Small intestine (tissue), 7 donors: Measurements from ENCODE around the gene DCTPP1. TPM values are rescaled to one million over a fixed set of nuclear protein-coding genes. Genes with fewer than 3 reads are reported as not detected.
"Not testable (repeated sequence)": the region's sequence is repeated elsewhere in the genome, so short reads cannot be mapped to it uniquely, and the experiment has no call there.

Experiments used
- DNase-seq, 2 donors: peaks; one replicate each; pipeline versions ENCODE4 v3.0.0 to v3.0.0-alpha.2; 2013
- FAIRE-seq: peaks from 2 replicates; lab custom pipeline; 2012; peaks lifted over from hg19 to GRCh38; lab: Jason Lieb, UNC
- H3K27ac ChIP-seq, 3 donors: one replicate each; pipeline ENCODE4 v1.5.1; 2013; ENCODE audit warnings: low read length in 2 of 3, mild to moderate bottlenecking in 2 of 3, control low read depth in 1 of 3, inconsistent platforms in 1 of 3, low read depth in 1 of 3, moderate library complexity in 1 of 3
- H3K27me3 ChIP-seq, 3 donors: one replicate each; pipeline ENCODE4 v1.6.1; 2013; ENCODE audit warnings: low read length in 3 of 3, inconsistent platforms in 1 of 3; ENCODE audit not compliant: control insufficient read depth in 3 of 3, insufficient read depth in 3 of 3
- H3K36me3 ChIP-seq, 3 donors: one replicate each; pipeline ENCODE4 v1.6.1; 2013; ENCODE audit warnings: low read length in 3 of 3, inconsistent platforms in 1 of 3, low read depth in 1 of 3, mild to moderate bottlenecking in 1 of 3, moderate library complexity in 1 of 3; ENCODE audit not compliant: control insufficient read depth in 3 of 3, insufficient read depth in 2 of 3
- H3K4me1 ChIP-seq, 3 donors: one replicate each; pipeline ENCODE4 v1.6.1; 2013; ENCODE audit warnings: low read length in 2 of 3, inconsistent platforms in 1 of 3, low read depth in 1 of 3, mild to moderate bottlenecking in 1 of 3, moderate library complexity in 1 of 3; ENCODE audit not compliant: control insufficient read depth in 3 of 3, insufficient read depth in 2 of 3
- H3K4me3 ChIP-seq, 3 donors: one replicate each; pipeline ENCODE4 v1.5.1; 2013; ENCODE audit warnings: low read length in 3 of 3, control low read depth in 1 of 3, inconsistent platforms in 1 of 3, low read depth in 1 of 3, mild to moderate bottlenecking in 1 of 3, moderate library complexity in 1 of 3
- H3K9me3 ChIP-seq, 2 donors: one replicate each; pipeline ENCODE4 v1.6.1; 2013; ENCODE audit warnings: low read depth in 1 of 2, low read length in 1 of 2; ENCODE audit not compliant: control insufficient read depth in 2 of 2, insufficient read depth in 1 of 2
- WGBS, 3 donors: extraction: QIAGEN DNeasy Blood & Tissue Kit; methylation state at CpG; one replicate each; pipeline ENCODE4 v1.1.7; 2013; 5-methylcytosine and 5-hydroxymethylcytosine counted together
- polyA plus RNA-seq, 4 donors: library from polyadenylated mRNA; stranded (reverse) in 3 of 4; unstranded in 1 of 4; fragments of 200-250 nt in 3 of 4; fragments of 120-200 nt in 1 of 4; gene quantifications; one replicate each; pipeline versions ENCODE4 v1.2.1 to v1.2.3, GENCODE V29; 2013
- donor health status: healthy with polysubstance abuse.
- donor health status: control.
- donor health status: control.
- donor health status: Bipolar disorder and iron deficiency.
- donor health status: healthy.

Gene DCTPP1
- polyA plus RNA-seq, 4 donors = 42.4 to 116 (median 58.9) TPM

GRCh38 chr16:30473231-30474073 lies 43.6 kb upstream of the DCTPP1 start:
- H3K27ac ChIP-seq = peak overlapping the region in 2 of 3 donors; percentile 13 to 70
- peaks cover 0 to 14% (median 0%) of the 10 kb centered on the region in 3 donors for H3K27me3 ChIP-seq
- FAIRE-seq (no peak), DNase-seq (no peak)
- 61 to 82% (median 63%) methylated on average over 19 of the region's 19 CpGs for WGBS, 3 donors
- H3K4me3 ChIP-seq = peak overlapping the region in 2 of 3 donors; percentile 38 to 49
- H3K36me3 ChIP-seq = no peaks in the 10 kb centered on the region
- no peaks in the 10 kb centered on the region for H3K4me1 ChIP-seq
- H3K9me3 ChIP-seq = no peaks in the 10 kb centered on the region

GRCh38 chr16:30472328-30472942 lies 42.6 kb upstream of the DCTPP1 start, which contains the start of gene ITGAL:
Gene ITGAL, plus strand, starts transcription at chr16:30472742. Its CDS starts 96 bp downstream, at chr16:30472838.
- no peaks in the 10 kb centered on the region for H3K36me3 ChIP-seq
- H3K4me3 ChIP-seq = peak within 1 kb of the TSS; percentile 15 to 49 (median 24)
- FAIRE-seq = no peak
- peaks cover 0 to 14% (median 0%) of the 10 kb centered on the region in 3 donors for H3K27me3 ChIP-seq
- 31 to 42% (median 32%) methylated on average over 8 of the region's 8 CpGs for WGBS, 3 donors
- no peaks in the 10 kb centered on the region for H3K9me3 ChIP-seq
- H3K27ac ChIP-seq = peak within 1 kb of the TSS in 2 of 3 donors; percentile 13 to 79
- no peaks in the 10 kb centered on the region for H3K4me1 ChIP-seq
- peak in 1 of 2 donors; percentile 81 for DNase-seq

DNA sequence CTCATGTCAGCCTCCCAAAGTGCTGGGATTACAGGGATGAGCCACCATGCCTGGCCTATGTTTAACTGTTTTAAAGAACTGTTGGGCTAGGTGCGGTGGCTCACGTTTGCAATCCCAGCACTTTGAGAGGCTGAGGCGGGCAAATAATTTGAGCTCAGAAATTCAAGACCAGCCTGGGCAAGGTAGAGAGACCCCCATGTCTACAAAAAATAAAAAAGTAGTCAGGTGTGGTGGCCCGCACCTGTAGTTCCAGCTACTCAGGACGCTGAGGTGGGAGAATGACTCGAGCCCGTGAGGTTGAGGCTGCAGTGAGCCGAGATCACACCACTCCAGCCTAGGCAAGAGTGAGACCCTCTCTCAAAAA lies 40.8 kb upstream of the DCTPP1 start:
- WGBS, 3 donors = 66 to 89% (median 81%) methylated on average over 8 of the region's 8 CpGs
- peaks cover 0 to 14% (median 0%) of the 10 kb centered on the region in 3 donors for H3K27me3 ChIP-seq
- H3K4me1 ChIP-seq = no peaks in the 10 kb centered on the region
- no peaks in the 10 kb centered on the region for H3K9me3 ChIP-seq
- DNase-seq = no peak
- H3K4me3 ChIP-seq = no peak overlapping the region
- peak overlapping the region in 2 of 3 donors; percentile 50 to 79 for H3K27ac ChIP-seq
- FAIRE-seq = no peak
- H3K36me3 ChIP-seq = no peaks in the 10 kb centered on the region

- Histone ChIP-seq H3K4me1 (no peaks in the 10 kb centered on the region), H3K36me3 (no peaks in the 10 kb centered on the region), H3K27ac (peak overlapping the region in 1 of 3 donors; percentile 79), H3K4me3 (no peak overlapping the region), H3K9me3 (no peaks in the 10 kb centered on the region), H3K27me3 (peaks cover 0 to 14% (median 0%) of the 10 kb centered on the region in 3 donors)
- 62 to 88% (median 68%) methylated on average over 3 of the region's 3 CpGs for WGBS, 3 donors
- FAIRE-seq = no peak
- no peak for DNase-seq
Measured at GRCh38 chr16:30470170-30470512, 40.3 kb upstream of the DCTPP1 start.

DNA sequence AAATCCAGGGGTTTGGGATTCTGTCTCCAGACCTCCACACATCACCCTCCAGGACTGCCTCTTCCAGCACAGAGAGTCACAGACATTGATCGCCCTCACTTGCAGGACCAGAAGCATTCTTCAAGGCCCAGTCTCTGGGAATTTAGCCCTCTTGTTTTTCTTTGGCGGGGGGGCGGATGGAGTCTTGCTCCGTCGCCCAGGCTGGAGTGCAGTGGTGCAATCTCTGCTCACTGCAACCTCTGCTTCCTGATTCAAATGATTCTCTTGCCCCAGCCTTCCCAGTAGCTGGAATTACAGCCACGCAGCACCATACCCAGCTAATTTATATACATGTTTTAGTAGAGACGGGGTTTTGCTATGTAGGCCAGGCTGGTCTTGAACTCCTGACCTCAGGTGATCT lies 34.2 kb upstream of the DCTPP1 start:
- H3K27ac ChIP-seq = no peak overlapping the region
- H3K9me3 ChIP-seq = no peaks in the 10 kb centered on the region
- no peaks in the 10 kb centered on the region for H3K27me3 ChIP-seq
- DNase-seq = no peak
- H3K4me1 ChIP-seq = peaks cover 0 to 4% (median under 1%) of the 10 kb centered on the region in 3 donors
- H3K4me3 ChIP-seq = no peak overlapping the region
- FAIRE-seq = no peak
- 89 to 95% (median 92%) methylated on average over 7 of the region's 7 CpGs for WGBS, 3 donors
- no peaks in the 10 kb centered on the region for H3K36me3 ChIP-seq

DNA sequence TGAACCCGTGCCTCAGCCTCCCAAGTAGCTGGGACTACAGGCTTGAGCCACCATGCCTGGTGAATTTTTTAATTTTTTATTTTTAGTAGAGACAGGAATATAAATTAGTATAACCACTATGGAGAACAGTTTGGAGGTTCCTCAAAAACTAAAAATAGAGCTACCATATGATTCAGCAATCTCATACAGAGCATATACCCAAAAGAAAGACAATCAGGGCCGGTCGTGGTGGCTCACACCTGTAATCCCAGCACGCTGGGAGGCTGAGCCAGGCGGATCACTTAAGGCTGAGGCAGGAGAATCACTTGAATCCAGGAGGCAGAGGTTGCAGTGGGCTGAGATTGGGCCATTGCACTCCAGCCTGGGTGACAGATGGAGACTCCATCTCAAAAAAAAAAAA lies 31.6 kb upstream of the DCTPP1 start:
- WGBS, 3 donors = 90 to 98% (median 91%) methylated on average over 5 of the region's 5 CpGs
- H3K9me3 ChIP-seq, FAIRE-seq, H3K27me3 ChIP-seq, H3K36me3 ChIP-seq, DNase-seq, H3K4me3 ChIP-seq, H3K27ac ChIP-seq: not testable (repeated sequence)
- peaks cover 2 to 10% (median 3%) of the 10 kb centered on the region in 3 donors for H3K4me1 ChIP-seq

- DNase-seq = no peak
- no peaks in the 10 kb centered on the region for H3K9me3 ChIP-seq
- WGBS, 3 donors = 84 to 94% (median 84%) methylated on average over 11 of the region's 11 CpGs
- peak overlapping the region in 1 of 3 donors; percentile 59 for H3K27ac ChIP-seq
- H3K4me1 ChIP-seq = peaks cover 2 to 15% (median 3%) of the 10 kb centered on the region in 3 donors
- no peak overlapping the region for H3K4me3 ChIP-seq
- H3K27me3 ChIP-seq = no peaks in the 10 kb centered on the region
- no peak for FAIRE-seq
- no peaks in the 10 kb centered on the region for H3K36me3 ChIP-seq
Measured at GRCh38 chr16:30459456-30459855, 29.6 kb upstream of the DCTPP1 start.

GRCh38 chr16:30458561-30459394 lies 28.9 kb upstream of the DCTPP1 start:
- Histone ChIP-seq H3K27me3 (no peaks in the 10 kb centered on the region), H3K4me3 (no peak overlapping the region), H3K9me3 (no peaks in the 10 kb centered on the region), H3K4me1 (peaks cover 2 to 22% (median 3%) of the 10 kb centered on the region in 3 donors), H3K27ac (peak overlapping the region in 2 of 3 donors; percentile 24 to 59), H3K36me3 (no peaks in the 10 kb centered on the region)
- 46 to 57% (median 54%) methylated on average over 20 to 22 of the region's 22 CpGs for WGBS, 3 donors
- no peak for FAIRE-seq
- DNase-seq = peak; percentile 51 to 72
